Adrenal gland (tissue), 5 donors: ENCODE data around the gene ITGB6.

ENCODE experiments used
- CTCF ChIP-seq, 6 experiments: fragments of 450-650 bp in 4 of 6; fragments of 200-600 bp in 2 of 6; sonication (generic) in 1 of 6; IDR thresholded peaks; 1 replicate in 5 of 6; 2 replicates in 1 of 6; pipeline versions ENCODE4 v1.5.1 to v1.8.0; 2016 to 2021; ENCODE audit warnings: antibody characterized with exemption in 6 of 6, mild to moderate bottlenecking in 2 of 6, moderate library complexity in 1 of 6
- POLR2A ChIP-seq, 2 donors: fragments of 450-650 bp; IDR thresholded peaks; one replicate each; pipeline ENCODE4 v1.6.1; 2017; ENCODE audit warnings: antibody characterized with exemption in 2 of 2, mild to moderate bottlenecking in 2 of 2, moderate library complexity in 1 of 2
- donor health status: DM: no; HTN: no; CAD: no.

- no peak for TF ChIP-seq CTCF (IDR thresholded peaks at IDR 0.05)
- no peak for TF ChIP-seq POLR2A (IDR thresholded peaks at IDR 0.05)
Observed at GRCh38 chr2:160194946-160195345, 5.1 kb downstream of the ITGB6 start.
